Measurements from ENCODE around the gene GAB2. TPM values are rescaled to one million over a fixed set of nuclear protein-coding genes. Genes with fewer than 3 reads are reported as not detected.

The GAB2 gene
- total RNA-seq, 3 donors from 2014 or later: 1.9 to 3.2 (median 3.2) TPM

DNA sequence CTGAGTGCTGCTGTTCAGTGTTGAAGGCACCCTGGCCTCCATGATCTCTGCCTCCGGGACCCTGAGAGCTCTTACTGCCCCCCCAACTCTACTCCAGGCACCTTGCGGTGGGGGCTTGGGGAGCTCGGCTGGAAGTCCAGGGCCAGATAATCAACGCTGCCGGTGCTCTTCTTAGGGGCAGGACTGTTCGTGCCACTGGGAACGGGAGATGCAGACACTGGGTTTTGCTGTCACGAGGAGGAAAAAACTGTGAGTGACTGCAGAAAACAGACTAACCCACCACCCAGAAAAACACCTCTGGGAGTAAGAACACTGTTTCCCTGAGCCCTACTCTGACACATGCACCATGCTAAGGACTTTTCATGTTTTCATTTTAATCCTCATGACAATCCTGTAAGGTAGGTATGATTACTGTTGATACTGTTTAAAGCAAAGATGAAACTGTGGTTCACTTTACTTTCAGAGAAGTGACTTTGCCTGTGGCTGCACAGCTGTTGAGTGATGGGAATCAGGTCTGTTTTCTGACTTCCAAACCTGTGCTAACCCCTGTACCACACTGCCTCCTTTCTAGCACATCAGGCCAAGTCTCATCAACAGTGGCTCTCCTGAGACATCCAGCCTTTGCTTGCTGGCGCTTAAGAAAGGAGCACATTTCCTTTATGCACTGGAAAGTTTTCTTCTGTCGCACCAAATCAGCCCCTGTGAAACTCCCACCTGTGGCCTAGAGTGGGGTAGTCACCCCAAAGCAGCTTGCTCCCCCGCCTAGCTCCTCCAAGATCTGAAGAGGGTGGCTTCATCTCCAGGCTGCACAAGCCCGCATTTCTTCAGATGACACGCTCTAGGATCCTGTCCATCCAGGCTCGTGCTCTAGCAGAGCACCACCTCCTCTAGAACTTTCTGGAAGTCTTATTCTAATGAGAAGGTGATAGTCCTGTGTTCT, 197.1 kb downstream of the GAB2 start:
- peaks cover 1% of the 10 kb centered on the region for H3K4me1 Mint-ChIP-seq (ENCODE audit: low read depth)
- peak; percentile 29 to 41 for ATAC-seq
- H3K27me3 Mint-ChIP-seq (ENCODE audit: low read depth): no peaks in the 10 kb centered on the region
- peaks cover 28% of the 10 kb centered on the region for H3K36me3 Mint-ChIP-seq (ENCODE audit: insufficient read depth)
- H3K9me3 Mint-ChIP-seq: no peaks in the 10 kb centered on the region
- no peak overlapping the region for H3K4me3 Mint-ChIP-seq
- DNase-seq: no peak

DNA sequence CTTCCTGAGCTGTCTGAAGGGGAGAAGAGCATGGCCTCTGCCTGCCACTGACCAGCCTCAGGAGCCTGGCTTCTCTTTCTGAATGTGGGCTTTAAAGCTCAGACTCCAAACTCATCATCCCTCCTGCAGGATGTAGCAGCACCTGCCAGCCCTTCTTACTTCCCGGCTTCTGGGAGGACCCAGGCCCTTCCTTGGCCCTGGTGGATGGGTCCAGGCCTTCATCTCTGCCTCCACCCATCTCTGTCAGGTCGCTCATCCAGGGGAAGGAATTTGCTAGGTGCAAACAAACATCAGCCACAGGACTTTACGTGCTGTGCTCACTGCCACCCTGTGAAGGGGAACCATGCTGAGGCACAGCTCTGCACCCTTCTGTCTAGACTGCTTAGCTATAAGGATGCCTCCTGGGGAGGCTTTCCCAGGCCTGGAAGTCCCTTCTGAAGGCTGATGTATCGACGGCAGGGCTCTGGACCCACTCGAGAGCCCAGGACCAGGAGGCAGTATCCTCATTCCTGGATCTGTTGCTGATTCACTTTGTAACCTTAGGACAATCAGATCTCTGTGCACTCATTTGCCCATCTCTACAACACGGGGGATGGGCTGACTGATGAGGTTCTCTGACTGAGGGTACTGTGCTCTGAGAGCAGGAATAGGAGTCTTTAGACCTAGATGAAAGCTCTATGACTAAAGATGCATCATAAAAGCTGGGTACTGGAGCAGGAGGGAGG, 198.0 kb downstream of the GAB2 start:
- no peak for DNase-seq
- Mint-ChIP-seq H3K9me3 (no peaks in the 10 kb centered on the region), H3K4me1 (ENCODE audit: low read depth) (peaks cover 1% of the 10 kb centered on the region), H3K4me3 (no peak overlapping the region), H3K27me3 (ENCODE audit: low read depth) (no peaks in the 10 kb centered on the region), H3K36me3 (ENCODE audit: insufficient read depth) (peaks cover 21% of the 10 kb centered on the region)
- ATAC-seq: no peak

DNA sequence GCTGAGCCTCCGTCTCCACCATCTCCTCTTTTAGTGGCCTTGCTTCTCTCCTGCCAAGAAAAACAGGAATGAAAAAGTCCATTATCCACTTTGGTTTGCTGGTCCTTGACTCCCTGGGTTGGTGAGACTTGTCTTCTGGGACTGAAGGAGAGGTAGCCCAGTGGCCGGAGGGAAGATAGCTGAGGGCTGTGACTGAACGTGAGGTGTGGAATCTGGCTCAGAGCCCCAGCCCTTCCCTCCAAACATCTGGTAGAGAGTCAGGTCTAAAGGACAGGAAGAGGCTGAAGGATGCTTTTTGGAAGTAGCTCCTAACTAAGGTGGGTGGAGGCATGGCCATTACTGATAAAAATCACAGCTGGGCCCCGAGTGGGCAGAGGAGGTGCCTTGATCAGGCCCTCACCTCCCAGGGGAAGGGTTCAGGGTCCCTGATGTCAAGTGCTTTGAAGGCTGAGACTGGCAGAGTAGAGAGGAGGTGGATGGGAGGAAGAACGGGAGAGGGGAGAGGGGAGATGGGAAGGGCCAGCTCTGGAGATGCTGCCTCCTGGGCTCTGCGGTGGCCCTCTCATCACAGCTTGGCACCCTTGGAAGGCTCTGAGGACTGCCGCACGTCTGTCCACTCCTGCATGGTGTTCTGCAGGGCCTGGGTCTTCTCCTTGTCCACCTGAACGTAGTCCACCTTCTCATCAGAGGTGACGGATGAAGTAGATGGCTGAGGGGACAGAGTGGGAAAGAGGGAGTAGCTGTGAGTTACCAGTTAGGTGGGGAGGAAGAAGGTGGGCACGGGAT, 198.7 kb downstream of the GAB2 start:
- Mint-ChIP-seq H3K36me3 (ENCODE audit: insufficient read depth) (peaks cover 19% of the 10 kb centered on the region), H3K4me1 (ENCODE audit: low read depth) (no peaks in the 10 kb centered on the region), H3K27me3 (ENCODE audit: low read depth) (no peaks in the 10 kb centered on the region), H3K4me3 (no peak overlapping the region), H3K9me3 (no peaks in the 10 kb centered on the region)
- ATAC-seq (no peak), DNase-seq (no peak)

DNA sequence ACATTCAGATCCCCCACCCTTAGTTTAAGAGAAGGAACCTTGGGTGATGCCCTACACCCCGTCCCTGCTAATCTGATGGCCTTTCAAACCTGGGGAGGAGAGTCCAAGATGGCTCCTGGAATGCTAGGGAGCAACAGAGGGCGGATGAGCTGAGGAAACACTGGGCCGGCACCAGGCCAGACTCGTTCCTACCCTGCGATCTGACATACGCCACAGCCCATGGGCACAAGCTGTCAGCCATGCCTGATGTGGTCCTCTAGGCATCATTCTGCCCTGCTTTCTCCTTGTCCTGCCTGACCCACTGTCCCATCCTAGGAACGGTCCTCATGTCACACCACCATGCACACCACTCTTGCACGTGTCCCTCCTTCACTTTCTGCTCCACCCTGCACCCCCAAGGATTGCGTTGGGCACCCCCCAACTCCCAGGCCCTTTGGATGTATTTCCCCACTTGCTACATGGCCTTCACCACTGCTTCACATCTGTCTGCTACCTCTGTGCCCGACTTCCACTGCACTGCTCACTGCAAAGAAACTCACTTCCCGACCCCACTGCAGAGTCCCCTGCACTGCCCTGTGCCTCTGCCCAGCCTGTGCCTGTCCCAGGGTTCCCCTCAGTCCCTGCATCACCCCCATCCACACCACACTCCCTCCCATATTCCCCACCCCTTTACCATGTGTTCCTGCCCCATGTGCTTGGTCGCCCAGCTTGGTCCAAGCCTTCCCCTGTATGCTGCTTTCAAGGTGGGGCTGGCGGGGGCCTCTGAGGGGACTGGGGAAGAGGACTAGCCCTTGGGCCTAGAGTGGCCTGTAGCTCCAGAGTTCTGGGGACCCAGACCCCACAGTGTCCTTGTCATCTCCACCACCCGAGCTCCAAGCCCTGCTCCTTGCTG, 199.7 kb downstream of the GAB2 start:
- no peak overlapping the region for H3K4me3 Mint-ChIP-seq
- H3K36me3 Mint-ChIP-seq (ENCODE audit: insufficient read depth): peaks cover 19% of the 10 kb centered on the region
- no peak for ATAC-seq
- H3K4me1 Mint-ChIP-seq (ENCODE audit: low read depth): no peaks in the 10 kb centered on the region
- H3K27me3 Mint-ChIP-seq (ENCODE audit: low read depth): no peaks in the 10 kb centered on the region
- H3K9me3 Mint-ChIP-seq: no peaks in the 10 kb centered on the region
- DNase-seq: no peak

DNA sequence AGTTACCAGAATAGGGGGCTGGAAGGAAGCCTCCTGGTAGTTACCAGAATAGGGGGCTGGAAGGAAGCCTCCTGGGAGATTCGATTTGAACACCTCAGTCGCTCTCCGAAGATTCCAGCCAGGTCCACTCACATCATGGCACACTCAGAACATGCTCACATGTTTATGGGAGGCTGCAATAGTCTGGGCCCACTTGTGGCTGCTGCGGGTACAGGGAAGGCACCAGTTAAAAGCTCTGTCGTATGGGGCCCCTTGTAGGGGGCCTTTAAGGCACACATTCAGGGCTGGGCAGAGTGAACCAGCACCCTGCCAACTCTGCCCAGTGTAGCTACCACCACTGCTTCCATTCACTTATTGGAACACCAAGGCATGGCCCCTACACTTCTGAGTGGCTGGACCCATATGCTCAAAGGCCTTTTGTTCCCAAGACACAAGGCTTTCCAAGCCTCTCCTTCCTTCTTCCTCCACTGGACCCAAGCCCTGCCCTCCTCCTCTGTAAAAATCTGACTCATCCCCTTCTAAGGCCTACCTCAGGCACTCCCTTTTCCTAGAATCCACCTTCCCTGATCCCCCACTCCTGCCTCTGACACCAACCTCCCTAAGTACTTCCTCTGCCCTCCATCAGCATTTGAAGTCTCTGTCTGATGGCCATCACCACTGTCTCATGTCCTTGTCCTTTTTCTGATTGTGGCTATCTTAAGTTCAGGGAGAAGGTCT, 200.9 kb downstream of the GAB2 start:
- no peaks in the 10 kb centered on the region for H3K4me1 Mint-ChIP-seq (ENCODE audit: low read depth)
- H3K36me3 Mint-ChIP-seq (ENCODE audit: insufficient read depth): peaks cover 23% of the 10 kb centered on the region
- no peak overlapping the region for H3K4me3 Mint-ChIP-seq
- no peaks in the 10 kb centered on the region for H3K9me3 Mint-ChIP-seq
- ATAC-seq (no peak), DNase-seq (no peak)
- no peaks in the 10 kb centered on the region for H3K27me3 Mint-ChIP-seq (ENCODE audit: low read depth)

DNA sequence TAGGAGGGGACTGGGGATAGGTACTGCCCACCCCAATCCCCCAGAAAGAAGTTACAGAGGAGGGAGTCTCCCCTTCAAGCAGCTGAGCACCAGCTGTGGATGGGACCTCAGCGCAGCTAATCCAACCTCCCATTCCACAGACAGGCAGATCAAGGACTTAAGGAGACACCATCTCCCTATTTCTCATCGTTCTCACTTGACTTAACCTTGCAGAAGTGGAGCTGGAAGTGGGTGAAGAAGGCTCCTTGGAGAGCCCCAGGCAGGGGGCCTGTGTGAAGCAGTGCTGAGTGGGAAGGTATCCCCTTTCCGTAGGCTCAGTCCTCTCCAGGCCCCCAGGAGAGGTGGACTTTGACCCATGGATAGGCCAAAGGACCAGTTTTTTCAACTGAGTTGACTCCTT, 201.6 kb downstream of the GAB2 start:
- ATAC-seq (no peak), DNase-seq (no peak)
- Mint-ChIP-seq H3K36me3 (ENCODE audit: insufficient read depth) (peaks cover 25% of the 10 kb centered on the region), H3K4me1 (ENCODE audit: low read depth) (no peaks in the 10 kb centered on the region), H3K27me3 (ENCODE audit: low read depth) (no peaks in the 10 kb centered on the region), H3K4me3 (no peak overlapping the region), H3K9me3 (no peaks in the 10 kb centered on the region)

DNA sequence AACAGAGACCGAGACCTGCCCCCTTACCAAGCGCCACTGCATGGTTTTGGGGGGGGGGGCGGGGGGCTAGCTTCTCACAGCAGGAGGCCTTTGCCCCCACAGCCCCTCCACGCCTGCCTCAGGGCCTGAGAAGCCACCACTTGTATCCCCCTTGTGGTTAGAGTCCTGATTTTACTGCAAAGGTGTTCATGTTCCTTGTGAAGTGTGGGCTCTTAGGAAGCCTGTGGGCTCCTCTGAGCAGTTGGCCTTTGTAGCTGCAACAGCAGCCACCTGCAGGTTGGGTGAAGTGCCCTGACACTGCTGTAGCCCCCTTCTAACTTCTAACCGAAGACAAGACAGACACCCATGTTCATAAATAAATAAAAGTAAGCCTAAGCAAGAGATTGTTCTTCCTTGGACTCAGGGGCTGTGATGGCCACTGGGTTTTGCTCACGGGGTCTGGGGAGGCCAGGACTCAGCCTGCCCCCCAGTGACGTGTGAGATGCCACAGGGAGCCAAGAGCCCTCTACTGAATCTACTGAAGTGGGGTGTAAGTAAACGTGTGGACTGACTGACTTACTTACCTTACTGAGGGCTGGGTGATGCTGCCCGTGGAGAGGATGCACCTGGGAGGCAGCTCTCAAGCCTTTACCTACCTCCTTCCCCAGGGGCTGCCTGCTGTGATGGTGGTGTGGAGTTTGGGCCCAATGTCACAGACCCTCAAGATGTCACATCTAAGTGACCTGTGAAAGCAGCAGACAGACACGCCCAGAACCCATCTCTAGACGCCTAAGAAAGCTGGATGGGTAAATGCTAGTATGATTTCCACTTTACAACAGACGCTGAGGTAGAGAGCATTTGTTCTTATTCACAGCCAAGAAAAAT, 203.1 kb downstream of the GAB2 start:
- H3K36me3 Mint-ChIP-seq (ENCODE audit: insufficient read depth): peaks cover 32% of the 10 kb centered on the region
- H3K9me3 Mint-ChIP-seq: no peaks in the 10 kb centered on the region
- no peaks in the 10 kb centered on the region for H3K27me3 Mint-ChIP-seq (ENCODE audit: low read depth)
- no peak for ATAC-seq
- no peak overlapping the region for H3K4me3 Mint-ChIP-seq
- H3K4me1 Mint-ChIP-seq (ENCODE audit: low read depth): no peaks in the 10 kb centered on the region
- no peak for DNase-seq

DNA sequence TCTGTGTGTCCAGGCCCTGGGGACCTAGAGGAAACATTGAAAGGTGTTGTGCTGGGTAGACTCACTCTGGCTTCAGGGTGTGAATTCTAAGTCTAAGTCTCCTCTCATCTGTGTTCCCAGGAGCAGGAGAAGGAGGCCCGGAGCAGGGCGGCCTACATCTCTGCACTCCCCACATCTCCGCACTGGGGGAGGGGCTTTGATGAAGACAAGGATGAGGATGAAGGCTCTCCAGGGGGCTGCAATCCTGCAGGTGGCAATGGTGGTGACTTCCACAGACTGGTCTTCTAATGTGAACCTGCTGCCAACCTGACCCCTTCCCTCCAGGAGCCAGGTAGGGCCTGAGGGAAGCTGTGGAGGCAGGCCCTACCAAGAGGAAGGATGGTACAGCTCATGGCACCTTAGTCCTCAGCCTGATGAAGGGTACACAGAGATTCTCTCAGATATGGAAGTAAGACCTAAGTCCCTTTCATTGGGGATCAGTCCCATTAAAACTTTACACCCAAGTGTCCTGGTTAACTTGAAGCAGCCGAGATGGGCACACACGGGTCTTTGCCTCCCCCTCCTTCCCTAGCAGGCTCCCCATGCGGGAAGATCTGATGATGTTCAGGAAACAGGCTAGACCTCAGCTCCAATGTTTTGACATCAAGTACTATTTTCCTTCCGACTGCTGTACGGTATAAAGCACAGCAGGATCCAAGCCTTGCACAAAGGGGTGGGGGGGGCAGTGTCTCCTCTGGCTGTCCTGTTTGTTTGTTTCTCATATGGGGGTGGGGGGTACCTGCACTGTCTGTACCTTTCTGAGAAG, 203.9 kb downstream of the GAB2 start:
- Mint-ChIP-seq H3K36me3 (ENCODE audit: insufficient read depth) (peaks cover 38% of the 10 kb centered on the region), H3K27me3 (ENCODE audit: low read depth) (no peaks in the 10 kb centered on the region), H3K4me1 (ENCODE audit: low read depth) (no peaks in the 10 kb centered on the region), H3K9me3 (no peaks in the 10 kb centered on the region), H3K4me3 (no peak overlapping the region)
- DNase-seq (no peak), ATAC-seq (no peak)

DNA sequence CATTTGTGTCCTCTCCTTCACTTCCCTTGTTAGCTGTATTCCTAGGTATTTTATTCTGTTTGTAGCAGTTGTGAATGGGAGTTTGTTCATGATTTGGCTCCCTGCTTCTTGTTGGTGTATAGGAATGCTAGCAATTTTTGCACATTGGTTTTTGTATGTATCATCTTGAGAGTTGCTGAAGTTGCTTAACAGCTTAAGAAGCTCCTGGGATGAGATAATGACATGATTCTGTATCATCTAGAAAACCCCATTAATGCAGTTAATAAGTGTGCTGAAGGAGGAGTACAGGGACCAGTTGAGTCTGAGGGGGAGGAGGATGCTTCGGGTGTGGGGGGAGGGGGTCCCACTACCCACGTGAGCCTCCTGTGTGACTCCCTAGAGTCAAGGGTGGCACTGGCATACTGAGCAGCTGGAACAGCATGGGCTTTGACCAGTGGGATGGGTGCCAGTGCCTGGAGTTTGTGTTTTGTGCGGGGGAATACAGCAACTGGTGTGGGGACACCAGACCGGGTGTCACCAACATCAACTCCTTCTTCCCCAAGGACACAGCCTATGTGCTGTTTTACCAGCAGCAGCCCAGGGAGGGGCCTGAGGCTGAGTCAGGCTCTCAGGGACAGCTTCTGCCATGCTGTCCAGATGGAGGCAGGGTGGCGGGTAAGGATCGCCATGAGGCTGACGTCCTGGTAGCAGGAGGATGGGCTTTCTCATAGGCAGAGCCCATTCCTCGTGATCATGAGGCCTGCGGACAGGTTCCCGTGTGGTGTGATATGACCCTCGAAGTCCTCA, 204.8 kb downstream of the GAB2 start:
- no peaks in the 10 kb centered on the region for H3K4me1 Mint-ChIP-seq (ENCODE audit: low read depth)
- DNase-seq (no peak), ATAC-seq (no peak)
- no peaks in the 10 kb centered on the region for H3K9me3 Mint-ChIP-seq
- no peaks in the 10 kb centered on the region for H3K27me3 Mint-ChIP-seq (ENCODE audit: low read depth)
- no peak overlapping the region for H3K4me3 Mint-ChIP-seq
- H3K36me3 Mint-ChIP-seq (ENCODE audit: insufficient read depth): peaks cover 40% of the 10 kb centered on the region

DNA sequence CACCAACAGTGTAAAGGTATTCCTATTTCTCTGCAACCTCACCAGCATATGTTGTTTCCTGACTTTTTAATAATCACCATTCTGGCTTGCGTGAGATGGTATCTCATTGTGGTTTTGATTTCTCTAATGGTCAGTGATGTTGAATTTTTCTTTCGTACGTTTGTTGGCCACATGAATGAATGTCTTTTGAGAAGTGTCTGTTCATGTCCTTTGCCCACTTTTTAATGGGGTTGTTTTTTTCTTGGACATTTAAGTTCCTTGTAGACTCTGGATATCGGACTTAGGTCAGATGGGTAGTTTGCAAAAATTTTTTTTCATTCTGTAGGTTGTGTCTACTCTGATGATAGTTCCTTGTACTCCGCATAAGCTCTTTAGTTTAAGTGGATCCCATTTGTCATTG, 206.1 kb downstream of the GAB2 start:
- DNase-seq (no peak), ATAC-seq (no peak)
- Mint-ChIP-seq H3K27me3 (ENCODE audit: low read depth) (no peaks in the 10 kb centered on the region), H3K9me3 (no peaks in the 10 kb centered on the region), H3K4me1 (ENCODE audit: low read depth) (peaks cover 1% of the 10 kb centered on the region), H3K4me3 (no peak overlapping the region), H3K36me3 (ENCODE audit: insufficient read depth) (peaks cover 38% of the 10 kb centered on the region)

DNA sequence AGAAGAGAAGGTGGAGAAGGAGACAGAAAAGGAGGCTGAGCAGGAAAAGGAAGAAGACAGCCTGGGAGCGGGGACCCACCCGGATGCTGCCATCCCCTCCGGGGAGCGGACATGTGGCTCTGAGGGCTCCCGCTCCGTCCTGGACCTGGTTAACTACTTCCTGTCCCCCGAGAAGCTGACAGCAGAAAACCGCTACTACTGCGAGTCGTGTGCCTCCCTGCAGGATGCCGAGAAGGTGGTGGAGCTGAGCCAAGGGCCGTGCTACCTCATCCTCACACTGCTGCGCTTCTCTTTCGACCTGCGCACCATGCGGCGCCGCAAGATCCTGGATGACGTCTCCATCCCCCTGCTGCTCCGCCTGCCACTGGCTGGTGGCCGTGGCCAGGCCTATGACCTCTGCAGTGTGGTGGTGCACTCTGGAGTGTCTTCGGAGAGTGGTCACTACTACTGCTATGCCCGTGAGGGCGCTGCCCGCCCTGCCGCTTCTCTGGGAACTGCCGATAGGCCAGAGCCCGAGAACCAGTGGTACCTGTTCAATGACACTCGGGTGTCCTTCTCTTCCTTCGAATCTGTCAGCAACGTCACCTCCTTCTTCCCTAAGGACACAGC, 207.5 kb downstream of the GAB2 start:
- Mint-ChIP-seq H3K9me3 (no peaks in the 10 kb centered on the region), H3K4me1 (ENCODE audit: low read depth) (peaks cover 7% of the 10 kb centered on the region), H3K36me3 (ENCODE audit: insufficient read depth) (peaks cover 34% of the 10 kb centered on the region), H3K4me3 (no peak overlapping the region), H3K27me3 (ENCODE audit: low read depth) (no peaks in the 10 kb centered on the region)
- no peak for ATAC-seq
- DNase-seq: no peak
